ENCODE data around the gene BBIP1. TPM values are rescaled to one million over a fixed set of nuclear protein-coding genes. Genes with fewer than 3 reads are reported as not detected.

Gene BBIP1
- total RNA-seq, 2 experiments from 2014 or later: 17.1 to 21.9 TPM

GRCh38 chr10:110872145-110872983 is 46.6 kb downstream of the BBIP1 start:
- Mint-ChIP-seq H3K4me3 (peak overlapping the region; percentile 99), H3K4me1 (ENCODE audit: low read depth) (peaks cover 82% of the 10 kb centered on the region), H3K27me3 (no peaks in the 10 kb centered on the region), H3K36me3 (ENCODE audit: low read depth) (peaks cover 49% of the 10 kb centered on the region), H3K9me3 (no peaks in the 10 kb centered on the region), H3K27ac (peak overlapping the region; percentile 96)
- ChIA-PET POLR2A (interaction anchor here (0.6 to 3.4 kb wide), 23 partner anchors 8 to 374 kb away, joined by 3 to 102 read pairs (median 4); partner anchors contain the start of genes BBIP1, DUSP5 and SHOC2), CTCF (interaction anchor here (0.7 to 2.5 kb wide), 18 partner anchors 8 to 200 kb away, joined by 3 to 14 read pairs (median 4); no protein-coding TSS in a partner anchor)
- TF ChIP-seq CTCF (IDR thresholded peaks at IDR 0.05): peak; percentile 30
- intact Hi-C loops (cut with DNase I, micrococcal nuclease): loop anchor here (1.0 to 5.0 kb wide), 12 partner anchors 8 to 126 kb away; partner anchors contain the start of genes BBIP1 (in 2 of the 2) and SHOC2 (in 2 of the 2)
- Histone ChIP-seq H3K36me3 (ENCODE audit: insufficient read depth, low read length) (peaks cover 16% of the 10 kb centered on the region), H3K4me3 (ENCODE audit: low read length) (peak overlapping the region; percentile 86), H3K27ac (ENCODE audit: low read depth in 1 of 2, low read length in 2 of 2) (peak overlapping the region; percentile 93 to 99), H3K27me3 (ENCODE audit: control insufficient read depth in 1 of 2, insufficient read depth in 2 of 2, low read length in 2 of 2) (no peaks in the 10 kb centered on the region), H3K9me3 (ENCODE audit: control insufficient read depth in 1 of 2, insufficient read depth in 1 of 2, low read length in 2 of 2) (no peaks in the 10 kb centered on the region), H3K4me1 (ENCODE audit: insufficient read depth, low read length) (peaks cover 48% of the 10 kb centered on the region)
- DNase-seq (peak; percentile 66 to 97 (median 79)), ATAC-seq (ENCODE audit: poor library complexity) (peak; percentile 70)

- no peak for TF ChIP-seq CTCF (IDR thresholded peaks at IDR 0.05)
- Mint-ChIP-seq H3K4me1 (ENCODE audit: low read depth) (peaks cover 85% of the 10 kb centered on the region), H3K9me3 (no peaks in the 10 kb centered on the region), H3K27me3 (no peaks in the 10 kb centered on the region), H3K27ac (peak within 1 kb of the TSS; percentile 96), H3K4me3 (peak within 1 kb of the TSS; percentile 99), H3K36me3 (ENCODE audit: low read depth) (peaks cover 43% of the 10 kb centered on the region)
- peak within 1 kb of the TSS; percentile 86 for H3K4me3 ChIP-seq (ENCODE audit: low read length)
- peak within 1 kb of the TSS; percentile 93 to 99 for H3K27ac ChIP-seq (ENCODE audit: low read depth in 1 of 2, low read length in 2 of 2)
- ChIA-PET CTCF (interaction anchor here (1.2 to 2.5 kb wide), 4 partner anchors 10 to 199 kb away, joined by 4 to 14 read pairs (median 4); no protein-coding TSS in a partner anchor), POLR2A (interaction anchor here (0.7 to 3.4 kb wide), 20 partner anchors 11 to 661 kb away, joined by 3 to 102 read pairs (median 4); partner anchors contain the start of genes BBIP1 and SHOC2)
- H3K9me3 ChIP-seq (ENCODE audit: control insufficient read depth in 1 of 2, insufficient read depth in 1 of 2, low read length in 2 of 2): no peaks in the 10 kb centered on the region
- ATAC-seq (ENCODE audit: poor library complexity): peak; percentile 56
- DNase-seq: peak; percentile 87 to 96 (median 90)
- intact Hi-C loops (cut with DNase I, micrococcal nuclease): loop anchor here (1.0 to 5.0 kb wide), 12 partner anchors 7 to 125 kb away; partner anchors contain the start of genes BBIP1 (in 2 of the 2) and SHOC2 (in 2 of the 2)
- H3K36me3 ChIP-seq (ENCODE audit: insufficient read depth, low read length): peaks cover 7% of the 10 kb centered on the region
- no peaks in the 10 kb centered on the region for H3K27me3 ChIP-seq (ENCODE audit: control insufficient read depth in 1 of 2, insufficient read depth in 2 of 2, low read length in 2 of 2)
- H3K4me1 ChIP-seq (ENCODE audit: insufficient read depth, low read length): peaks cover 54% of the 10 kb centered on the region
These were observed 47.5 kb downstream of the BBIP1 start, which contains the start of gene PDCD4 for GRCh38 chr10:110871298-110872084. Gene PDCD4 (plus strand): TSS chr10:110871928. CDS start chr10:110876028, 4,100 bp downstream.
